HCT116 (cell line): ENCODE measurements around the gene OXT. TPM values are rescaled to one million over a fixed set of nuclear protein-coding genes. Genes with fewer than 3 reads are reported as not detected.

Experiments
- ATAC-seq: fragments of 200-7000 bp; cut with Tn5 transposase; 2 replicates; pipeline ENCODE4 v1.9.1; 2020; ENCODE audit warnings: mild to moderate bottlenecking, moderate library complexity
- BruUV-seq: library from RNA; stranded (reverse); fragments of 400-500 nt; replicated peaks from 2 replicates; lab custom pipeline; 2021; lab: Mats Ljungman, UMichigan
- CTCF ChIA-PET: fragments of 300-600 bp; sonication (Branson Sonifier 250); formaldehyde crosslinking; loops from one replicate; lab custom pipeline; 2021; ENCODE audit warnings: antibody characterized with exemption; lab: Charles Lee
- POLR2A ChIA-PET: fragments of 300-600, 350-600 bp; sonication (Branson Sonifier 250); formaldehyde crosslinking; loops from one replicate; lab custom pipeline; 2021; ENCODE audit warnings: antibody characterized with exemption; lab: Charles Lee
- RAD21 ChIA-PET, 2 experiments: fragments of 300-600 bp; sonication (Branson Sonifier 250); formaldehyde crosslinking; loops; one replicate each; lab custom pipeline; 2023; ENCODE audit warnings: low total read pairs in 2 of 2; ENCODE audit not compliant: uncharacterized antibody in 2 of 2, unreplicated experiment in 2 of 2, low non-redundant PET in 1 of 2; lab: Charles Lee
- DNase-seq: peaks from one replicate; pipeline ENCODE4 v3.0.0-alpha.2; 2010; ENCODE audit warnings: low read depth, low spot score
- H2AFZ ChIP-seq: fragments of 200-600 bp; shearing (Covaris generic), sonication (generic); 2 replicates; pipeline ENCODE4 v1.6.1; 2017; ENCODE audit warnings: low read depth, mixed run types, mixed read lengths, antibody characterized with exemption, low read length; ENCODE audit not compliant: poor library complexity, severe bottlenecking
- H3K27ac ChIP-seq: 2 replicates; pipeline ENCODE4 v1.5.1; 2012; ENCODE audit warnings: low read depth, low read length
- H3K27me3 ChIP-seq: fragments of 200-600 bp; sonication (generic); 2 replicates; pipeline ENCODE4 v1.6.1; 2016; ENCODE audit warnings: mixed run types, low read length, mixed read lengths; ENCODE audit not compliant: insufficient read depth
- H3K36me3 ChIP-seq, 2 experiments: fragments of 200-500 bp in 1 of 2; fragments of 200-600 bp in 1 of 2; sonication (Bioruptor generic) in 1 of 2; sonication (generic) in 1 of 2; 2 replicates each; pipeline versions ENCODE4 v1.5.1 to v1.6.1; 2014 to 2016; ENCODE audit warnings: low read length in 2 of 2, inconsistent platforms in 1 of 2, mixed read lengths in 1 of 2, mixed run types in 1 of 2; ENCODE audit not compliant: insufficient read depth in 2 of 2, control insufficient read depth in 1 of 2
- H3K4me1 ChIP-seq, 2 experiments: fragments of 200-600 bp in 1 of 2; sonication (generic) in 1 of 2; 2 replicates each; pipeline versions ENCODE4 v1.5.1 to v1.6.1; 2012 to 2017; ENCODE audit warnings: low read length in 2 of 2, inconsistent platforms in 1 of 2, mild to moderate bottlenecking in 1 of 2, mixed read lengths in 1 of 2, mixed run types in 1 of 2, moderate library complexity in 1 of 2; ENCODE audit not compliant: insufficient read depth in 2 of 2, control insufficient read depth in 1 of 2
- H3K4me2 ChIP-seq: fragments of 200-600 bp; sonication (generic); 2 replicates; pipeline ENCODE4 v1.6.1; 2017; ENCODE audit warnings: mixed run types, low read length, mixed read lengths
- H3K4me3 ChIP-seq, 2 experiments: fragments of 200-600 bp in 1 of 2; sonication (generic) in 1 of 2; replicated peaks in 1 of 2; 2 replicates each; pipeline ENCODE4 v1.5.1; 2011 to 2016; ENCODE audit warnings: low read length in 2 of 2, control low read depth in 1 of 2, low read depth in 1 of 2, mild to moderate bottlenecking in 1 of 2, mixed read lengths in 1 of 2, mixed run types in 1 of 2
- H3K79me2 ChIP-seq: fragments of 200-600 bp; sonication (generic); 2 replicates; pipeline ENCODE4 v1.6.1; 2017; ENCODE audit warnings: mild to moderate bottlenecking, mixed run types, low read length, moderate library complexity, mixed read lengths; ENCODE audit not compliant: insufficient read depth
- H3K9ac ChIP-seq: fragments of 200-600 bp; sonication (generic); 2 replicates; pipeline ENCODE4 v1.6.1; 2016; ENCODE audit warnings: low read length, mixed read lengths
- H3K9me2 ChIP-seq: fragments of 200-600 bp; sonication (generic), shearing (Covaris generic); 2 replicates; pipeline ENCODE4 v1.6.1; 2017; ENCODE audit warnings: mixed run types, mild to moderate bottlenecking, moderate library complexity; ENCODE audit not compliant: insufficient read depth
- H3K9me3 ChIP-seq, 2 experiments: fragments of 200-500 bp in 1 of 2; fragments of 200-600 bp in 1 of 2; sonication (Bioruptor generic) in 1 of 2; sonication (generic) in 1 of 2; 2 replicates each; pipeline ENCODE4 v1.6.1; 2014 to 2017; ENCODE audit warnings: low read length in 2 of 2, mixed read lengths in 2 of 2, inconsistent platforms in 1 of 2, low read depth in 1 of 2, mild to moderate bottlenecking in 1 of 2, mixed run types in 1 of 2, moderate library complexity in 1 of 2; ENCODE audit not compliant: control insufficient read depth in 1 of 2, insufficient read depth in 1 of 2
- H4K20me1 ChIP-seq: fragments of 200-600 bp; sonication (generic), shearing (Covaris generic); 2 replicates; pipeline ENCODE4 v1.6.1; 2017; ENCODE audit warnings: mixed run types, mild to moderate bottlenecking, moderate library complexity; ENCODE audit not compliant: insufficient read depth
- CBX3 ChIP-seq: IDR thresholded peaks from 2 replicates; pipeline ENCODE4 v1.6.1; 2012; ENCODE audit warnings: low read depth
- CEBPB ChIP-seq: IDR thresholded peaks from 2 replicates; pipeline ENCODE4 v1.6.1; 2012; ENCODE audit warnings: low read depth
- EGR1 ChIP-seq: IDR thresholded peaks from 2 replicates; pipeline ENCODE4 v1.6.1; 2012; ENCODE audit warnings: low read depth
- EZH2phosphoT487 ChIP-seq: fragments of 200-600 bp; IDR thresholded peaks from 2 replicates; pipeline ENCODE4 v1.6.1; 2018; ENCODE audit warnings: antibody characterized with exemption, borderline replicate concordance
- FOSL1 ChIP-seq: IDR thresholded peaks from 2 replicates; pipeline ENCODE4 v1.6.1; 2012; ENCODE audit warnings: low read depth
- JUND ChIP-seq: IDR thresholded peaks from 2 replicates; pipeline ENCODE4 v1.6.1; 2012
- POLR2A ChIP-seq: IDR thresholded peaks from 2 replicates; pipeline ENCODE4 v1.7.0; 2011; ENCODE audit warnings: borderline replicate concordance; ENCODE audit not compliant: insufficient read depth, insufficient read length; ENCODE audit errors: extremely low read depth
- POLR2AphosphoS5 ChIP-seq: IDR thresholded peaks from 2 replicates; pipeline ENCODE4 v1.6.1; 2011; ENCODE audit warnings: mild to moderate bottlenecking, low read depth, low read length, moderate library complexity
- RAD21 ChIP-seq: IDR thresholded peaks from 2 replicates; pipeline ENCODE4 v1.6.1; 2012; ENCODE audit warnings: low read depth, mild to moderate bottlenecking
- SIN3A ChIP-seq: IDR thresholded peaks from 2 replicates; pipeline ENCODE4 v1.6.1; 2012; ENCODE audit warnings: low read depth
- SP1 ChIP-seq: IDR thresholded peaks from 2 replicates; pipeline ENCODE4 v1.6.1; 2012; ENCODE audit warnings: low read depth
- TCF7L2 ChIP-seq: IDR thresholded peaks from 2 replicates; pipeline ENCODE4 v1.7.0; 2011; ENCODE audit warnings: borderline replicate concordance, inconsistent platforms; ENCODE audit not compliant: insufficient read depth, insufficient read length; ENCODE audit errors: extremely low read depth
- YY1 ChIP-seq: IDR thresholded peaks from 2 replicates; pipeline ENCODE4 v1.6.1; 2011; ENCODE audit warnings: low read length, low read depth, moderate library complexity, mild to moderate bottlenecking; ENCODE audit not compliant: insufficient replicate concordance; ENCODE audit errors: extremely low read depth
- ZFX ChIP-seq: fragments of 450-650 bp; IDR thresholded peaks from 2 replicates; pipeline ENCODE4 v1.6.1; 2017
- ZNF274 ChIP-seq: fragments of 200-500 bp; sonication (Bioruptor generic); IDR thresholded peaks from 2 replicates; pipeline ENCODE4 v1.6.1; 2014; ENCODE audit warnings: mild to moderate bottlenecking, low read depth, low read length, inconsistent platforms
- intact Hi-C: fragments of 100-400 bp; cut with micrococcal nuclease; formaldehyde crosslinking; loops from 2 replicates; pipeline ENCODE4 v1.10.0; 2022
- total RNA-seq: library from RNA; stranded (reverse); gene quantifications from one replicate; pipeline ENCODE4 v1.2.1, GENCODE V29; 2021; ENCODE audit not compliant: unreplicated experiment
- TF ChIP-seq, protein P1 (sequence below): IDR thresholded peaks from 2 replicates; pipeline ENCODE4 v1.6.1; 2012
- TF ChIP-seq, protein P2 (sequence below), 3 experiments: fragments of 200-600 bp in 1 of 3; sonication (generic) in 1 of 3; IDR thresholded peaks in 2 of 3; conservative IDR thresholded peaks in 1 of 3; 2 replicates each; pipeline ENCODE4 v1.5.1; 2012 to 2017; ENCODE audit warnings: low read depth in 2 of 3, low read length in 2 of 3, antibody characterized with exemption in 1 of 3, borderline replicate concordance in 1 of 3, control low read depth in 1 of 3, mild to moderate bottlenecking in 1 of 3, mixed read lengths in 1 of 3, mixed run types in 1 of 3, moderate library complexity in 1 of 3; ENCODE audit not compliant: insufficient read depth in 1 of 3
- TF ChIP-seq, protein P3 (sequence below): IDR thresholded peaks from 2 replicates; pipeline ENCODE4 v1.6.1; 2012; ENCODE audit warnings: low read depth
- TF ChIP-seq, protein P4 (sequence below): IDR thresholded peaks from 2 replicates; pipeline ENCODE4 v1.6.1; 2011; ENCODE audit warnings: mild to moderate bottlenecking, low read length, moderate library complexity; ENCODE audit not compliant: insufficient replicate concordance; ENCODE audit errors: extremely low read depth

The OXT gene
- total RNA-seq, 1 experiment from 2014 or later: not detected

DNA sequence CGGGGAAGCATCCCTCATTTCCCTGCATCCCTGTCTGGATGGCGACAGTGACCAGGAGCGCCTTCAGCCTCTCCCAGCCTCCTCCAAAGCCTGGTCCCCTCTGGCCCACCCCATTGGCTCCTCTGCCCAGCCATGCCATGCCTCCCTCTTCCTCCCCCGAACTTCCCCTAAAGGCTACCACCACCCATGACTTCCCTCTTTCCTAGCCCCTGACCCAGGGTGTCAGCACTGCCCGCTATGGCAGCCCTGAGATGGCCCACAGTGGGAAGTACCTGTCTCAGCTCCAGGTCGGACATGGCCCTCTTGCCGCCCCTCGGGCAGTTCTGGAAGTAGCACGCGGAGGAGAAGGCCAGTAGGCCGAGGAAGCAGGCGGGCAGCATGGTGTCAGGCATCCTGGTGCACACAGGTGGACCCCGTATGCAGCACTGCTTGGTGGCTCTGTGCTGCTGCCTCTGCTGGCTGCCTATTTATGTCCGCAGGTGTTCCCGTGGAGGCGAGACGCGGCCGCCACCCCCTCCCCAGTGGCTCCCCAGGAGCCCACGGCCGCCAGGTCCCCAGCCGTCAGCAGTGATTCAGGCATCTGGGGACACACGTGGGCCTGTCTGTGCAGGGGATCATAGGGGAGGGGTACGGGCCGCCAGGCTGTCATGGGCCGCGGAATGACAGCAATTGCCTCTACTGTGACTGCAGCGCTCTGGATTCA is 13.0 kb downstream of the OXT start, which contains the start of gene AVP:
Gene AVP (minus strand): TSS at position 442 of the 703 bp plus-strand sequence. CDS start 50 bp downstream, at position 392.
- no peak within 1 kb of the TSS for H3K4me3 ChIP-seq
- RAD21 ChIA-PET: no interaction called here
- no peak within 1 kb of the TSS for H2AFZ ChIP-seq
- H3K79me2 ChIP-seq: no peaks in the 10 kb centered on the region
- intact Hi-C loops: no loop called here
- H4K20me1 ChIP-seq: no peaks in the 10 kb centered on the region
- no peak within 1 kb of the TSS for H3K9ac ChIP-seq
- no peaks in the 10 kb centered on the region for H3K9me3 ChIP-seq
- peaks cover 0 to 7% of the 10 kb centered on the region in 2 experiments; a peak in 2 of 4 replicates for H3K4me1 ChIP-seq
- no peak within 1 kb of the TSS for H3K27ac ChIP-seq
- H3K9me2 ChIP-seq: no peaks in the 10 kb centered on the region
- TF ChIP-seq YY1 (no peak), CEBPB (no peak), POLR2AphosphoS5 (no peak), SP1 (no peak), CBX3 (no peak), SIN3A (no peak), ZNF274 (no peak), RAD21 (no peak), FOSL1 (no peak), POLR2A (no peak), EZH2phosphoT487 (no peak), EGR1 (no peak), ZFX (no peak), TCF7L2 (no peak), JUND (no peak)
- TF ChIP-seq, protein P1, sequence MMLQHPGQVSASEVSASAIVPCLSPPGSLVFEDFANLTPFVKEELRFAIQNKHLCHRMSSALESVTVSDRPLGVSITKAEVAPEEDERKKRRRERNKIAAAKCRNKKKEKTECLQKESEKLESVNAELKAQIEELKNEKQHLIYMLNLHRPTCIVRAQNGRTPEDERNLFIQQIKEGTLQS: no peak
- TF ChIP-seq, protein P2, sequence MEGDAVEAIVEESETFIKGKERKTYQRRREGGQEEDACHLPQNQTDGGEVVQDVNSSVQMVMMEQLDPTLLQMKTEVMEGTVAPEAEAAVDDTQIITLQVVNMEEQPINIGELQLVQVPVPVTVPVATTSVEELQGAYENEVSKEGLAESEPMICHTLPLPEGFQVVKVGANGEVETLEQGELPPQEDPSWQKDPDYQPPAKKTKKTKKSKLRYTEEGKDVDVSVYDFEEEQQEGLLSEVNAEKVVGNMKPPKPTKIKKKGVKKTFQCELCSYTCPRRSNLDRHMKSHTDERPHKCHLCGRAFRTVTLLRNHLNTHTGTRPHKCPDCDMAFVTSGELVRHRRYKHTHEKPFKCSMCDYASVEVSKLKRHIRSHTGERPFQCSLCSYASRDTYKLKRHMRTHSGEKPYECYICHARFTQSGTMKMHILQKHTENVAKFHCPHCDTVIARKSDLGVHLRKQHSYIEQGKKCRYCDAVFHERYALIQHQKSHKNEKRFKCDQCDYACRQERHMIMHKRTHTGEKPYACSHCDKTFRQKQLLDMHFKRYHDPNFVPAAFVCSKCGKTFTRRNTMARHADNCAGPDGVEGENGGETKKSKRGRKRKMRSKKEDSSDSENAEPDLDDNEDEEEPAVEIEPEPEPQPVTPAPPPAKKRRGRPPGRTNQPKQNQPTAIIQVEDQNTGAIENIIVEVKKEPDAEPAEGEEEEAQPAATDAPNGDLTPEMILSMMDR (IDR thresholded peaks at IDR 0.05 in 2 of 3, conservative IDR thresholded peaks at IDR 0.05 in 1 of 3; ENCODE audit: borderline replicate concordance in 1 of 3, insufficient read depth in 1 of 3, low read depth in 2 of 3, low read length in 2 of 3): no peak
- TF ChIP-seq, protein P3, sequence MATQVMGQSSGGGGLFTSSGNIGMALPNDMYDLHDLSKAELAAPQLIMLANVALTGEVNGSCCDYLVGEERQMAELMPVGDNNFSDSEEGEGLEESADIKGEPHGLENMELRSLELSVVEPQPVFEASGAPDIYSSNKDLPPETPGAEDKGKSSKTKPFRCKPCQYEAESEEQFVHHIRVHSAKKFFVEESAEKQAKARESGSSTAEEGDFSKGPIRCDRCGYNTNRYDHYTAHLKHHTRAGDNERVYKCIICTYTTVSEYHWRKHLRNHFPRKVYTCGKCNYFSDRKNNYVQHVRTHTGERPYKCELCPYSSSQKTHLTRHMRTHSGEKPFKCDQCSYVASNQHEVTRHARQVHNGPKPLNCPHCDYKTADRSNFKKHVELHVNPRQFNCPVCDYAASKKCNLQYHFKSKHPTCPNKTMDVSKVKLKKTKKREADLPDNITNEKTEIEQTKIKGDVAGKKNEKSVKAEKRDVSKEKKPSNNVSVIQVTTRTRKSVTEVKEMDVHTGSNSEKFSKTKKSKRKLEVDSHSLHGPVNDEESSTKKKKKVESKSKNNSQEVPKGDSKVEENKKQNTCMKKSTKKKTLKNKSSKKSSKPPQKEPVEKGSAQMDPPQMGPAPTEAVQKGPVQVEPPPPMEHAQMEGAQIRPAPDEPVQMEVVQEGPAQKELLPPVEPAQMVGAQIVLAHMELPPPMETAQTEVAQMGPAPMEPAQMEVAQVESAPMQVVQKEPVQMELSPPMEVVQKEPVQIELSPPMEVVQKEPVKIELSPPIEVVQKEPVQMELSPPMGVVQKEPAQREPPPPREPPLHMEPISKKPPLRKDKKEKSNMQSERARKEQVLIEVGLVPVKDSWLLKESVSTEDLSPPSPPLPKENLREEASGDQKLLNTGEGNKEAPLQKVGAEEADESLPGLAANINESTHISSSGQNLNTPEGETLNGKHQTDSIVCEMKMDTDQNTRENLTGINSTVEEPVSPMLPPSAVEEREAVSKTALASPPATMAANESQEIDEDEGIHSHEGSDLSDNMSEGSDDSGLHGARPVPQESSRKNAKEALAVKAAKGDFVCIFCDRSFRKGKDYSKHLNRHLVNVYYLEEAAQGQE: no peak
- TF ChIP-seq, protein P4, sequence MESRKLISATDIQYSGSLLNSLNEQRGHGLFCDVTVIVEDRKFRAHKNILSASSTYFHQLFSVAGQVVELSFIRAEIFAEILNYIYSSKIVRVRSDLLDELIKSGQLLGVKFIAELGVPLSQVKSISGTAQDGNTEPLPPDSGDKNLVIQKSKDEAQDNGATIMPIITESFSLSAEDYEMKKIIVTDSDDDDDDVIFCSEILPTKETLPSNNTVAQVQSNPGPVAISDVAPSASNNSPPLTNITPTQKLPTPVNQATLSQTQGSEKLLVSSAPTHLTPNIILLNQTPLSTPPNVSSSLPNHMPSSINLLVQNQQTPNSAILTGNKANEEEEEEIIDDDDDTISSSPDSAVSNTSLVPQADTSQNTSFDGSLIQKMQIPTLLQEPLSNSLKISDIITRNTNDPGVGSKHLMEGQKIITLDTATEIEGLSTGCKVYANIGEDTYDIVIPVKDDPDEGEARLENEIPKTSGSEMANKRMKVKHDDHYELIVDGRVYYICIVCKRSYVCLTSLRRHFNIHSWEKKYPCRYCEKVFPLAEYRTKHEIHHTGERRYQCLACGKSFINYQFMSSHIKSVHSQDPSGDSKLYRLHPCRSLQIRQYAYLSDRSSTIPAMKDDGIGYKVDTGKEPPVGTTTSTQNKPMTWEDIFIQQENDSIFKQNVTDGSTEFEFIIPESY: no peak
- no peaks in the 10 kb centered on the region for H3K36me3 ChIP-seq
- no TSS peak for BruUV-seq
- POLR2A ChIA-PET: no interaction called here
- no peak within 1 kb of the TSS for H3K4me2 ChIP-seq
- DNase-seq (no peak), ATAC-seq (no peak)
- no peaks in the 10 kb centered on the region for H3K27me3 ChIP-seq
- CTCF ChIA-PET: no interaction called here
